Cardiac muscle cell (in vitro differentiated cells and primary cell): Measurements from ENCODE around the gene JKAMP. TPM values are rescaled to one million over a fixed set of nuclear protein-coding genes. Genes with fewer than 3 reads are reported as not detected.

Experiments
- DNase-seq, 2 donors: peaks; one replicate each; pipeline versions ENCODE4 v3.0.0 to v3.0.0-alpha.2; 2010 to 2017; ENCODE audit warnings: low read depth in 1 of 2, low spot score in 1 of 2
- H3K27ac ChIP-seq: fragments of 200-600 bp; sonication (generic); 2 replicates; pipeline ENCODE4 v1.5.1; 2016
- H3K27me3 ChIP-seq: fragments of 200-600 bp; sonication (generic); 2 replicates; pipeline ENCODE4 v1.6.0; 2016; ENCODE audit warnings: control low read depth
- H3K36me3 ChIP-seq: fragments of 200-600 bp; sonication (generic); 2 replicates; pipeline ENCODE4 v1.5.1; 2016; ENCODE audit warnings: control low read depth
- H3K4me1 ChIP-seq: fragments of 200-600 bp; sonication (generic); 2 replicates; pipeline ENCODE4 v1.8.1; 2017; ENCODE audit warnings: low read depth, mild to moderate bottlenecking, mixed run types
- H3K4me3 ChIP-seq: fragments of 200-600 bp; sonication (generic); 2 replicates; pipeline ENCODE4 v1.5.1; 2016; ENCODE audit warnings: mild to moderate bottlenecking
- H3K9me3 ChIP-seq: fragments of 200-600 bp; sonication (generic); 2 replicates; pipeline ENCODE4 v1.5.1; 2017; ENCODE audit warnings: low read depth, mild to moderate bottlenecking, control low read depth
- polyA plus RNA-seq: library from polyadenylated mRNA; unstranded; fragments of >200 nt; fragmentation: Nextera tagmentation; extraction: Ambion mirVana; gene quantifications from 2 replicates; pipeline ENCODE4 v1.2.1, GENCODE V29; 2016
- total RNA-seq: library from RNA; depleted of rRNA; stranded (reverse); fragments of >200 nt; gene quantifications from 2 replicates; pipeline ENCODE4 v1.2.3, GENCODE V29; 2016
- TF ChIP-seq, protein P1 (sequence below): IDR thresholded peaks from 2 replicates; pipeline ENCODE4 v1.5.1; 2012; ENCODE audit warnings: low read depth, mild to moderate bottlenecking, low read length

The JKAMP gene
- total and polyA plus RNA-seq, 2 experiments from 2014 or later = 52.0 to 77.3 TPM

DNA sequence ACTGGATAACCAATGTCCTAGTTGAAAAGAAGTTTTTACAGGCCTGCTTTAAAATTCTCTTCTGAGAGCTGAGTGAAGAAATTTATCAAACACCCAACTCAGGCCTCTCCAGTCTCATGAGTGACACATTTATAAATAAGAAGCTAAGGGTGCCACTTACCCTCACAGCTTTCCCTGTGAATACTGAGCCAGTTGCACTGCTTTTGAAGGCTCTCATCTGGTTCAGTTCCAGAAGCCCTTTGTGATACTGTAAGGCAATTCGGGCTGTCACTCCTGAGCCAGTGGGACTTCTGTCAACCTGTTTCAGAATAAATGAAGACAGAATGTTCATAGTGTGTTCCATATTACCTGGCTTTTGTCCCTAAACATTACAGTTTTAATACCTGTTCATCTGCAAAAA, 8.6 kb upstream of the JKAMP start:
- TF ChIP-seq, protein P1, sequence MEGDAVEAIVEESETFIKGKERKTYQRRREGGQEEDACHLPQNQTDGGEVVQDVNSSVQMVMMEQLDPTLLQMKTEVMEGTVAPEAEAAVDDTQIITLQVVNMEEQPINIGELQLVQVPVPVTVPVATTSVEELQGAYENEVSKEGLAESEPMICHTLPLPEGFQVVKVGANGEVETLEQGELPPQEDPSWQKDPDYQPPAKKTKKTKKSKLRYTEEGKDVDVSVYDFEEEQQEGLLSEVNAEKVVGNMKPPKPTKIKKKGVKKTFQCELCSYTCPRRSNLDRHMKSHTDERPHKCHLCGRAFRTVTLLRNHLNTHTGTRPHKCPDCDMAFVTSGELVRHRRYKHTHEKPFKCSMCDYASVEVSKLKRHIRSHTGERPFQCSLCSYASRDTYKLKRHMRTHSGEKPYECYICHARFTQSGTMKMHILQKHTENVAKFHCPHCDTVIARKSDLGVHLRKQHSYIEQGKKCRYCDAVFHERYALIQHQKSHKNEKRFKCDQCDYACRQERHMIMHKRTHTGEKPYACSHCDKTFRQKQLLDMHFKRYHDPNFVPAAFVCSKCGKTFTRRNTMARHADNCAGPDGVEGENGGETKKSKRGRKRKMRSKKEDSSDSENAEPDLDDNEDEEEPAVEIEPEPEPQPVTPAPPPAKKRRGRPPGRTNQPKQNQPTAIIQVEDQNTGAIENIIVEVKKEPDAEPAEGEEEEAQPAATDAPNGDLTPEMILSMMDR = no peak
- no peak overlapping the region for H3K27ac ChIP-seq
- no peaks in the 10 kb centered on the region for H3K27me3 ChIP-seq
- no peak overlapping the region for H3K4me3 ChIP-seq
- H3K4me1 ChIP-seq = no peaks in the 10 kb centered on the region
- H3K9me3 ChIP-seq = no peaks in the 10 kb centered on the region
- peaks cover 15% of the 10 kb centered on the region for H3K36me3 ChIP-seq
- peak in 1 of 2 donors; percentile 14 for DNase-seq

DNA sequence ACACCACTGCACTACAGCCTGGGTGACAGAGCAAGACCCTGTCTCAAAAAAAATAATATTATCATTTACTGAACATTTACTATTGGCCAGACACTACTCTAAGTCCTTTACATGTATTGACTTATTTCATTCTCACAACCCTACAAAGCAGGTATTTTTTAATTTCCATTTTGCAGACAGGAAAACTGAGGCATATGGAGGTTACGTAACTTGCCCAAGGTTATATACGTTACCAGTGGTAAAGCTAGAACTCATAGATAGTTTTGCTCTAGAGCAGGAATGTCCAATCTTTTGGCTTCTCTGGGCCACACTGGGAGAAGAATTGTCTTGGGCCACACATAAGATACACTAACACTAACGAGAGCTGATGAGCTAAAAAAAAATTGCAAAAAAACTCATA, 5.8 kb upstream of the JKAMP start:
- Histone ChIP-seq H3K27me3 (no peaks in the 10 kb centered on the region), H3K9me3 (no peaks in the 10 kb centered on the region), H3K4me1 (peaks cover 12% of the 10 kb centered on the region), H3K27ac (no peak overlapping the region), H3K4me3 (no peak overlapping the region), H3K36me3 (peaks cover 7% of the 10 kb centered on the region)
- TF ChIP-seq, protein P1 = no peak
- no peak for DNase-seq

DNA sequence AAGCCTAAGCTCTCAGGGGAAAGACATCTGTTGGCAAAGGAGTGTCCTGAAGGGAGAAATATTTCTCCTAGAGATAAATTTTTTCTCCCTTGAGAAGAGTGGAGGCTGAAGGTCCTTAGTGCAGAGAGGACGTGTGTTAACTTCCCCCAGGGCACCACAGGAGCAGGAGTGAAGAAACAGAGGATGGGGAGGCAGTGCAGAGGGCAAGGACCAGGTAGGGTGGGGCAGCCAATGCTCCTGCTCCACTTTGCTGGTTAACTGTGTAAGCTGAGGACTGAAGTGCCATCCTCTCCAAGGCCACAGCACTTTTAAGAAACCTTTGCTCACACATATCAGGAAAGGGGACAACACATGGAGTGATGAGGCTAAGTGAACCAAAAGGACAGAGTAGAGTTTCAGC, 4.2 kb upstream of the JKAMP start:
- Histone ChIP-seq H3K27ac (no peak overlapping the region), H3K4me3 (no peak overlapping the region), H3K9me3 (no peaks in the 10 kb centered on the region), H3K4me1 (peaks cover 12% of the 10 kb centered on the region), H3K36me3 (peaks cover 7% of the 10 kb centered on the region), H3K27me3 (no peaks in the 10 kb centered on the region)
- TF ChIP-seq, protein P1 = no peak
- no peak for DNase-seq

DNA sequence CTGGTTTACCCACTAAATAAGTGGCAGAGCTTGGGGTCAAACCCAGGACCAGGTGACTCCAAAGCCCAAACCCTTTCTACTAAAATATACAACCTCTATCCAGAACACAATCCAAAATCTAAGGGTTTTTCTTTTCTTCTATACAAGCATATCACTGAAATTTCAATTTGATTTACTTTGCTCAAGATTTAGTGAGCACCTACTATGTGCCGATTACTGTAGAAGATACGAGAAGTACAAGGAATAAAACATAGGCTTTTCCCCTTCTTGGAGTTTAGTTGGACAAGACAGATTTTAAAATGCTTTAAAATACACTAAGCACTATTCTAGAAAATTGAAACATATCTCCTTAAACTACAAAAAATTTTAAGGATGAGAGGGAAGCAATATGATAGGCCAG, 2.9 kb upstream of the JKAMP start:
- TF ChIP-seq, protein P1 = no peak
- no peak for DNase-seq
- no peak overlapping the region for H3K4me3 ChIP-seq

DNA sequence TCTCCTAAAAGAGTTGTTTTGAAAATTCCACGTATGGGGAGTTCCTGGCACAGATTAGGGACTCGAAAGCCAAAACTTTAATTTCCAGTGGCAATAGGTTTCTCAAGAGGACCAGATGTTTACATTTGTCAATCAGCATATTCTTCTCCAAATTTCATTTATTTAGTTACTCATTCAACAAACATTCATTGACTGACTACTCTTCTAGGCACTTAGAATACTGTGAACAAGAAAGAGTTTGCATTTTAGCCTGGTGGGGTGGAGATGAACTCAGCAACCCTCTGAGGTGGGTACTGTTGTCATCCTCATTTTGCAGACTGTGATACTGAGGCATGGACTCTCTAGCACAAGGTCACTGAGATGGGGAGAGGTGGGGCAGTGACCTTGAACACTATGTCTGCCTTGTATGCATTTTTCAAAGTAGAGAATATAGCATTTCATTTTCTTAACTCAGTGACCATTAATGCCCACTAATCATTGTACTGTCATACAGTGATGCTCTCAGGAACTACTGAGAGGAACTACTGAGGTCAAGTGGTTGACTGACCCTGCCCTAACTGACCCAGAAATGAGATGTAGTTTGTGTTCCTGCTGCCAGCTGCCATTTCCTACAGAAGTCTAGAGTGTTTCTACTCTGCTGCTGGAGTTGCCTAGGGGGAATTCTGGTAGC, 2.3 kb upstream of the JKAMP start:
- DNase-seq = peak in 1 of 2 donors; percentile 76
- H3K36me3 ChIP-seq = peaks cover 7% of the 10 kb centered on the region
- H3K4me1 ChIP-seq = peaks cover 12% of the 10 kb centered on the region
- H3K9me3 ChIP-seq = no peaks in the 10 kb centered on the region
- H3K27me3 ChIP-seq = no peaks in the 10 kb centered on the region
- TF ChIP-seq, protein P1 = no peak
- H3K27ac ChIP-seq = peak overlapping the region; percentile 31
- no peak overlapping the region for H3K4me3 ChIP-seq

More for the DNA sequence above, 2.9 kb upstream of the JKAMP start:
- Histone ChIP-seq H3K36me3 (peaks cover 7% of the 10 kb centered on the region), H3K9me3 (no peaks in the 10 kb centered on the region), H3K27me3 (no peaks in the 10 kb centered on the region), H3K4me1 (peaks cover 12% of the 10 kb centered on the region), H3K27ac (no peak overlapping the region)
